HCT116 (cell line): Measurements from ENCODE around the gene UBXN2A. TPM values are rescaled to one million over a fixed set of nuclear protein-coding genes. Genes with fewer than 3 reads are reported as not detected.

Experiments used
- ATAC-seq: fragments of 200-7000 bp; cut with Tn5 transposase; 2 replicates; pipeline ENCODE4 v1.9.1; 2020; ENCODE audit warnings: mild to moderate bottlenecking, moderate library complexity
- BruUV-seq: library from RNA; stranded (reverse); fragments of 400-500 nt; replicated peaks from 2 replicates; lab custom pipeline; 2021; lab: Mats Ljungman, UMichigan
- CTCF ChIA-PET: fragments of 300-600 bp; sonication (Branson Sonifier 250); formaldehyde crosslinking; loops from one replicate; lab custom pipeline; 2021; ENCODE audit warnings: antibody characterized with exemption; lab: Charles Lee
- POLR2A ChIA-PET: fragments of 300-600, 350-600 bp; sonication (Branson Sonifier 250); formaldehyde crosslinking; loops from one replicate; lab custom pipeline; 2021; ENCODE audit warnings: antibody characterized with exemption; lab: Charles Lee
- RAD21 ChIA-PET, 2 experiments: fragments of 300-600 bp; sonication (Branson Sonifier 250); formaldehyde crosslinking; loops; one replicate each; lab custom pipeline; 2023; ENCODE audit warnings: low total read pairs in 2 of 2; ENCODE audit not compliant: uncharacterized antibody in 2 of 2, unreplicated experiment in 2 of 2, low non-redundant PET in 1 of 2; lab: Charles Lee
- DNase-seq: peaks from one replicate; pipeline ENCODE4 v3.0.0-alpha.2; 2010; ENCODE audit warnings: low read depth, low spot score
- H2AFZ ChIP-seq: fragments of 200-600 bp; shearing (Covaris generic), sonication (generic); 2 replicates; pipeline ENCODE4 v1.6.1; 2017; ENCODE audit warnings: low read depth, mixed run types, mixed read lengths, antibody characterized with exemption, low read length; ENCODE audit not compliant: poor library complexity, severe bottlenecking
- H3K27ac ChIP-seq: 2 replicates; pipeline ENCODE4 v1.5.1; 2012; ENCODE audit warnings: low read depth, low read length
- H3K27me3 ChIP-seq: fragments of 200-600 bp; sonication (generic); 2 replicates; pipeline ENCODE4 v1.6.1; 2016; ENCODE audit warnings: mixed run types, low read length, mixed read lengths; ENCODE audit not compliant: insufficient read depth
- H3K36me3 ChIP-seq, 2 experiments: fragments of 200-500 bp in 1 of 2; fragments of 200-600 bp in 1 of 2; sonication (Bioruptor generic) in 1 of 2; sonication (generic) in 1 of 2; 2 replicates each; pipeline versions ENCODE4 v1.5.1 to v1.6.1; 2014 to 2016; ENCODE audit warnings: low read length in 2 of 2, inconsistent platforms in 1 of 2, mixed read lengths in 1 of 2, mixed run types in 1 of 2; ENCODE audit not compliant: insufficient read depth in 2 of 2, control insufficient read depth in 1 of 2
- H3K4me1 ChIP-seq, 2 experiments: fragments of 200-600 bp in 1 of 2; sonication (generic) in 1 of 2; 2 replicates each; pipeline versions ENCODE4 v1.5.1 to v1.6.1; 2012 to 2017; ENCODE audit warnings: low read length in 2 of 2, inconsistent platforms in 1 of 2, mild to moderate bottlenecking in 1 of 2, mixed read lengths in 1 of 2, mixed run types in 1 of 2, moderate library complexity in 1 of 2; ENCODE audit not compliant: insufficient read depth in 2 of 2, control insufficient read depth in 1 of 2
- H3K4me2 ChIP-seq: fragments of 200-600 bp; sonication (generic); 2 replicates; pipeline ENCODE4 v1.6.1; 2017; ENCODE audit warnings: mixed run types, low read length, mixed read lengths
- H3K4me3 ChIP-seq, 2 experiments: fragments of 200-600 bp in 1 of 2; sonication (generic) in 1 of 2; replicated peaks in 1 of 2; 2 replicates each; pipeline ENCODE4 v1.5.1; 2011 to 2016; ENCODE audit warnings: low read length in 2 of 2, control low read depth in 1 of 2, low read depth in 1 of 2, mild to moderate bottlenecking in 1 of 2, mixed read lengths in 1 of 2, mixed run types in 1 of 2
- H3K79me2 ChIP-seq: fragments of 200-600 bp; sonication (generic); 2 replicates; pipeline ENCODE4 v1.6.1; 2017; ENCODE audit warnings: mild to moderate bottlenecking, mixed run types, low read length, moderate library complexity, mixed read lengths; ENCODE audit not compliant: insufficient read depth
- H3K9ac ChIP-seq: fragments of 200-600 bp; sonication (generic); 2 replicates; pipeline ENCODE4 v1.6.1; 2016; ENCODE audit warnings: low read length, mixed read lengths
- H3K9me2 ChIP-seq: fragments of 200-600 bp; sonication (generic), shearing (Covaris generic); 2 replicates; pipeline ENCODE4 v1.6.1; 2017; ENCODE audit warnings: mixed run types, mild to moderate bottlenecking, moderate library complexity; ENCODE audit not compliant: insufficient read depth
- H3K9me3 ChIP-seq, 2 experiments: fragments of 200-500 bp in 1 of 2; fragments of 200-600 bp in 1 of 2; sonication (Bioruptor generic) in 1 of 2; sonication (generic) in 1 of 2; 2 replicates each; pipeline ENCODE4 v1.6.1; 2014 to 2017; ENCODE audit warnings: low read length in 2 of 2, mixed read lengths in 2 of 2, inconsistent platforms in 1 of 2, low read depth in 1 of 2, mild to moderate bottlenecking in 1 of 2, mixed run types in 1 of 2, moderate library complexity in 1 of 2; ENCODE audit not compliant: control insufficient read depth in 1 of 2, insufficient read depth in 1 of 2
- H4K20me1 ChIP-seq: fragments of 200-600 bp; sonication (generic), shearing (Covaris generic); 2 replicates; pipeline ENCODE4 v1.6.1; 2017; ENCODE audit warnings: mixed run types, mild to moderate bottlenecking, moderate library complexity; ENCODE audit not compliant: insufficient read depth
- CBX3 ChIP-seq: IDR thresholded peaks from 2 replicates; pipeline ENCODE4 v1.6.1; 2012; ENCODE audit warnings: low read depth
- CEBPB ChIP-seq: IDR thresholded peaks from 2 replicates; pipeline ENCODE4 v1.6.1; 2012; ENCODE audit warnings: low read depth
- EGR1 ChIP-seq: IDR thresholded peaks from 2 replicates; pipeline ENCODE4 v1.6.1; 2012; ENCODE audit warnings: low read depth
- EZH2 ChIP-seq: fragments of 200-600 bp; sonication (generic); IDR thresholded peaks from 2 replicates; pipeline ENCODE4 v1.6.1; 2017; ENCODE audit warnings: antibody characterized with exemption, mixed run types
- MAX ChIP-seq: IDR thresholded peaks from 2 replicates; pipeline ENCODE4 v1.6.1; 2012
- POLR2A ChIP-seq: IDR thresholded peaks from 2 replicates; pipeline ENCODE4 v1.7.0; 2011; ENCODE audit warnings: borderline replicate concordance; ENCODE audit not compliant: insufficient read depth, insufficient read length; ENCODE audit errors: extremely low read depth
- POLR2AphosphoS5 ChIP-seq: IDR thresholded peaks from 2 replicates; pipeline ENCODE4 v1.6.1; 2011; ENCODE audit warnings: mild to moderate bottlenecking, low read depth, low read length, moderate library complexity
- RAD21 ChIP-seq: IDR thresholded peaks from 2 replicates; pipeline ENCODE4 v1.6.1; 2012; ENCODE audit warnings: low read depth, mild to moderate bottlenecking
- REST ChIP-seq: IDR thresholded peaks from 2 replicates; pipeline ENCODE4 v1.6.1; 2012; ENCODE audit warnings: low read depth
- SRF ChIP-seq: IDR thresholded peaks from 2 replicates; pipeline ENCODE4 v1.6.1; 2012; ENCODE audit warnings: low read depth
- ZFX ChIP-seq: fragments of 450-650 bp; IDR thresholded peaks from 2 replicates; pipeline ENCODE4 v1.6.1; 2017
- intact Hi-C: fragments of 100-400 bp; cut with micrococcal nuclease; formaldehyde crosslinking; loops from 2 replicates; pipeline ENCODE4 v1.10.0; 2022
- total RNA-seq: library from RNA; stranded (reverse); gene quantifications from one replicate; pipeline ENCODE4 v1.2.1, GENCODE V29; 2021; ENCODE audit not compliant: unreplicated experiment

Gene UBXN2A
- total RNA-seq, 1 experiment from 2014 or later = 14.1 TPM

- DNase-seq (peak; percentile 37), ATAC-seq (peak; percentile 78)
- Histone ChIP-seq H3K9ac (no peak overlapping the region), H2AFZ (no peak overlapping the region), H3K27ac (peak overlapping the region; percentile 26; the same call in 1 of the 2 replicates), H3K4me3 (no peak overlapping the region), H3K79me2 (peaks cover 40% of the 10 kb centered on the region), H3K4me1 (peaks cover 17 to 18% of the 10 kb centered on the region in 2 experiments), H3K4me2 (peak overlapping the region; percentile 62), H3K9me3 (no peaks in the 10 kb centered on the region), H4K20me1 (no peaks in the 10 kb centered on the region), H3K36me3 (no peaks in the 10 kb centered on the region), H3K9me2 (no peaks in the 10 kb centered on the region), H3K27me3 (no peaks in the 10 kb centered on the region)
- RAD21 ChIA-PET = interaction anchor here in 1 of 2 experiments (1.0 kb wide), 1 partner anchor 11 kb away, joined by 3 read pairs; no protein-coding TSS in a partner anchor
- POLR2A ChIA-PET = interaction anchor here (1.0 kb wide), 1 partner anchor 14 kb away, joined by 5 read pairs; the partner anchor contains the start of gene ATAD2B
- TF ChIP-seq RAD21 (no peak), ZFX (no peak), EGR1 (0 out of 2 replicates have a peak, but pooled peaks have one; percentile 18)
- no TSS peak for BruUV-seq
- intact Hi-C loops = no loop called here
- CTCF ChIA-PET = interaction anchor here (1.0 kb wide), 1 partner anchor 15 kb away, joined by 5 read pairs; the partner anchor contains the start of gene ATAD2B
Measured at GRCh38 chr2:23912054-23912453, 28.2 kb upstream of the UBXN2A start.

- intact Hi-C loops = no loop called here
- ATAC-seq = no peak
Measured at GRCh38 chr2:23915327-23915726, 24.9 kb upstream of the UBXN2A start.

More at GRCh38 chr2:23915327-23915726, 24.9 kb upstream of the UBXN2A start:
- ChIA-PET CTCF (interaction anchor here (1.7 kb wide), 1 partner anchor 12 kb away, joined by 4 read pairs; the partner anchor contains the start of gene ATAD2B), RAD21 (no interaction called here)
- H3K9me3 ChIP-seq = no peaks in the 10 kb centered on the region
- H3K36me3 ChIP-seq = no peaks in the 10 kb centered on the region
- no peak overlapping the region for H2AFZ ChIP-seq
- H3K79me2 ChIP-seq = peaks cover 55% of the 10 kb centered on the region
- no TSS peak for BruUV-seq
- no peak overlapping the region for H3K9ac ChIP-seq
- H3K27ac ChIP-seq = no peak overlapping the region
- no peaks in the 10 kb centered on the region for H3K9me2 ChIP-seq
- H3K4me1 ChIP-seq = peaks cover 17 to 22% of the 10 kb centered on the region in 2 experiments
- H3K27me3 ChIP-seq = no peaks in the 10 kb centered on the region
- TF ChIP-seq CEBPB = no peak
- TF ChIP-seq ZFX = no peak
- TF ChIP-seq CBX3 = no peak
- TF ChIP-seq POLR2AphosphoS5 = no peak
- no peak for TF ChIP-seq REST
- no peak for TF ChIP-seq POLR2A
- no peak for TF ChIP-seq MAX
- no peak for TF ChIP-seq EZH2
- TF ChIP-seq SRF = no peak
- TF ChIP-seq, all 23 proteins: peak for 0
- Histone ChIP-seq H4K20me1 (no peaks in the 10 kb centered on the region), H3K4me3 (no peak overlapping the region), H3K4me2 (no peak overlapping the region)
- POLR2A ChIA-PET = no interaction called here
- no peak for DNase-seq
